ENCODE data around the gene WWP2. TPM values are rescaled to one million over a fixed set of nuclear protein-coding genes. Genes with fewer than 3 reads are reported as not detected.

Gene WWP2
- total and polyA plus RNA-seq, 2 donors (not counting 3 experiments of a cell fraction or from before 2014, with no cell fraction given), result 17.9 to 44.9 TPM

DNA sequence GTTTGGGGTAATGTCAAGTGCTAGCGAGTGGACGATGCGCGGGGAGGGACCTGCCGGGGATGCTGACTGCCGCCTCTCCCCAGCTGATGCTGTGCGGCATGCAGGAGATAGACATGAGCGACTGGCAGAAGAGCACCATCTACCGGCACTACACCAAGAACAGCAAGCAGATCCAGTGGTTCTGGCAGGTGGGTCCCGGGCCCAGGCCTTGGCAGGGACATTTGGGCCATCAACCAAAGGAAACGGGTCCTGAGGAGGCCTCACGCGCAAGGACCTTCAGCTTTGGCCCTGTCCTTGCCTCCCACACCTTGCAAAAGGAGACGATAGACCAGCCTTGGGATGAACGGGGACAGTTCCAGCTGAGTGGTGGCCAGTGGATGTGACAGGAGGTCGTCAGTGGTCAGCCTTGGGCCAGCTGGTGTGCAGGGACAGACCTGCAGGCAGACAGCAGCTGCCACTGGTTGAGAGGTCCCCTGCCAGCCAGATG lies 175.4 kb downstream of the WWP2 start:
- ChIA-PET CTCF (interaction anchor here (1.0 kb wide), 1 partner anchor 183 kb away, joined by 6 read pairs; the partner anchor contains the start of gene NOB1), POLR2A (no interaction called here)
- no TSS peak for BruUV-seq (replicated peaks)
- H3K9me1 ChIP-seq (replicated peaks; ENCODE audit: control insufficient read depth, extremely low read depth, insufficient read depth, low read length), result no peaks in the 10 kb centered on the region
- no peaks in the 10 kb centered on the region for H3K27me3 ChIP-seq (ENCODE audit: control insufficient read depth in 2 of 2, insufficient read depth in 2 of 2, low read length in 2 of 2)
- intact Hi-C loops (cut with micrococcal nuclease) (no loop called here), dilution Hi-C loops (cut with MboI; ENCODE audit: extremely low pct_ligation_motif_present, low sequenced_read_pairs) (no loop called here)
- no peaks in the 10 kb centered on the region for H3K9me3 ChIP-seq (replicated peaks; ENCODE audit: control insufficient read depth, insufficient read depth, low read length)
- H3K4me3 ChIP-seq (replicated peaks in 1 of 3; ENCODE audit: insufficient read depth in 1 of 3, low read depth in 1 of 3, low read length in 3 of 3), result no peak overlapping the region
- no peak overlapping the region for H3K27ac ChIP-seq (ENCODE audit: insufficient read depth, low read depth, low read length)
- H3K36me3 ChIP-seq (ENCODE audit: control insufficient read depth in 2 of 2, extremely low read depth in 1 of 2, insufficient read depth in 2 of 2, low read length in 2 of 2), result peaks cover 4 to 35% of the 10 kb centered on the region in 2 experiments
- H3K4me2 ChIP-seq (ENCODE audit: insufficient read depth, low read length), result no peak overlapping the region
- DNase-seq (ENCODE audit: low read depth, low spot score) (no peak), FAIRE-seq (no peak)
- H3K9ac ChIP-seq (replicated peaks; ENCODE audit: extremely low read depth, insufficient read depth, low read length), result no peak overlapping the region
- no peaks in the 10 kb centered on the region for H3K79me2 ChIP-seq (ENCODE audit: control insufficient read depth, insufficient read depth, low read length)
- no peaks in the 10 kb centered on the region for H4K20me1 ChIP-seq (replicated peaks; ENCODE audit: control insufficient read depth, extremely low read depth, insufficient read depth, low read length)
- no peaks in the 10 kb centered on the region for H3K4me1 ChIP-seq (ENCODE audit: control insufficient read depth, extremely low read depth, insufficient read depth, low read length)
- H2AFZ ChIP-seq (ENCODE audit: low read depth, low read length), result no peak overlapping the region
- TF ChIP-seq GATA2 (IDR thresholded peaks at IDR 0.05; ENCODE audit: insufficient read depth, insufficient read length, low read depth, low read length) (no peak), JUN (IDR thresholded peaks at IDR 0.05; ENCODE audit: borderline replicate concordance, insufficient read depth, insufficient read length, low read depth) (no peak), FOS (IDR thresholded peaks at IDR 0.05; ENCODE audit: borderline replicate concordance, insufficient read depth, low read length) (no peak), POLR2AphosphoS5 (IDR thresholded peaks at IDR 0.05; ENCODE audit: insufficient read depth, low read depth, low read length) (no peak), MYC (IDR thresholded peaks at IDR 0.05; ENCODE audit: low read depth, low read length) (no peak), POLR2A (IDR thresholded peaks at IDR 0.05; ENCODE audit: low read depth, low read length) (no peak), EZH2 (IDR thresholded peaks at IDR 0.05; ENCODE audit: borderline replicate concordance, low read depth, low read length, severe bottlenecking) (no peak), CTCF (IDR thresholded peaks at IDR 0.05; ENCODE audit: extremely low read depth in 1 of 2, insufficient read depth in 1 of 2, low read depth in 1 of 2, low read length in 2 of 2) (no peak)
- TF ChIP-seq, protein P1, sequence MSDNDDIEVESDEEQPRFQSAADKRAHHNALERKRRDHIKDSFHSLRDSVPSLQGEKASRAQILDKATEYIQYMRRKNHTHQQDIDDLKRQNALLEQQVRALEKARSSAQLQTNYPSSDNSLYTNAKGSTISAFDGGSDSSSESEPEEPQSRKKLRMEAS (IDR thresholded peaks at IDR 0.05; ENCODE audit: insufficient read depth, insufficient read length), result no peak

Measured in endothelial cell of umbilical vein (primary cell).